ENCODE data around the gene PPP1CA.
"Not testable (repeated sequence)": the region's sequence is repeated elsewhere in the genome, so short reads cannot be mapped to it uniquely, and the experiment has no call there.

PPP1CA gene

DNA sequence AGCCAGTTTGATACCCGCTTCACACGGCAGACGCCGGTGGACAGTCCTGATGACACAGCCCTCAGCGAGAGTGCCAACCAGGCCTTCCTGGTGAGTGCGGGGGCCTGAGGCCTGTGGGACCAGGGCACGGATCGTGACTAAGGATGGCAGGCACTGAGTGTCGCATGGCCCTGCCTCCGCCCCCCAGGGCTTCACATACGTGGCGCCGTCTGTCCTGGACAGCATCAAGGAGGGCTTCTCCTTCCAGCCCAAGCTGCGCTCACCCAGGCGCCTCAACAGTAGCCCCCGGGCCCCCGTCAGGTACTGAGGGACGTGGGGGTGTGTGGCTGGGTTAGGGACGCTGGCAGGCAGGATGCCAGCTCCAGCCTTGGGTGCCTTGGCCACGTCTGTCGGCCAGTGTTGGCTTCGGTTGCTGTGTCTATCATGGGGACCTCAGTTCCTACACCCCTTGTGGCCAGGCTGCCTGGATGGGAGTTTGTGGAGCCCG lies 32.8 kb upstream of the PPP1CA start:
- DNase-seq, result no peak

DNA sequence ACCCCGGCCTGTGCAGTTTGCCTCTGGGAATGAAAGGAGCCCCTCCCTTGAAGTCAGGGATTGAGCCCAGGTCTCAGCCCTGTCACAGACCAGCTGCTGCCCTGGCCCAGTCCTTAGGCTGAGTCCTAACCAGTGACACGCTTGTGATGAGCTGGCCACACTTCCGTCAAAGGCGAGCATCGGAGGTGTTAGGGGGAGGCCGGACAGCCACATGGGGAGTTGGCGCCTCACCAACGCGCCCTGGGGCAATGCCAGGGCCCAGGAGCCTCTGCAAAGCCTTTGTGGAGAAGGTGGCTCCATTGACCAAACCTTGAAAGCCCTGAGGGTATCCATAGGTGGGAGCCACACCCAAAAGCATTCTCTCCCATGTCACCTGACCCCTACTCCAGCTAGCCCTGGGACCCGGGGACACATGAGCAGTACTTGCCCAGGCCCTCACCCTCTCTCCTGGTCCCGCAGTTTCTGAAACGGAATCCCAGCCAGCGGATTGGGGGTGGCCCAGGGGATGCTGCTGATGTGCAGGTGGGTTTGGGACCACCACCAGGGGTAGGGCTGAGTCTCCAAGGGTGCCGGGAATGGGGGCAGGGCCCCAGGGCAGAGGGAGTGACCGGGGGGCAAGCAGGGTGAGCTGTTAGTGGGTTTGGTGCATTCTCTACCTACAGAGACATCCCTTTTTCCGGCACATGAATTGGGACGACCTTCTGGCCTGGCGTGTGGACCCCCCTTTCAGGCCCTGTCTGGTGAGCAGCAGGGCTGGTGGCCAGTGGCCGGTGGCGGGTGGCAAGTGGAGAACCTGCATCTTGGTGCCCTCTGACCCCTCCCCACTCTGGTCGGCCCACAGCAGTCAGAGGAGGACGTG lies 32.1 kb upstream of the PPP1CA start:
- DNase-seq, result no peak

DNA sequence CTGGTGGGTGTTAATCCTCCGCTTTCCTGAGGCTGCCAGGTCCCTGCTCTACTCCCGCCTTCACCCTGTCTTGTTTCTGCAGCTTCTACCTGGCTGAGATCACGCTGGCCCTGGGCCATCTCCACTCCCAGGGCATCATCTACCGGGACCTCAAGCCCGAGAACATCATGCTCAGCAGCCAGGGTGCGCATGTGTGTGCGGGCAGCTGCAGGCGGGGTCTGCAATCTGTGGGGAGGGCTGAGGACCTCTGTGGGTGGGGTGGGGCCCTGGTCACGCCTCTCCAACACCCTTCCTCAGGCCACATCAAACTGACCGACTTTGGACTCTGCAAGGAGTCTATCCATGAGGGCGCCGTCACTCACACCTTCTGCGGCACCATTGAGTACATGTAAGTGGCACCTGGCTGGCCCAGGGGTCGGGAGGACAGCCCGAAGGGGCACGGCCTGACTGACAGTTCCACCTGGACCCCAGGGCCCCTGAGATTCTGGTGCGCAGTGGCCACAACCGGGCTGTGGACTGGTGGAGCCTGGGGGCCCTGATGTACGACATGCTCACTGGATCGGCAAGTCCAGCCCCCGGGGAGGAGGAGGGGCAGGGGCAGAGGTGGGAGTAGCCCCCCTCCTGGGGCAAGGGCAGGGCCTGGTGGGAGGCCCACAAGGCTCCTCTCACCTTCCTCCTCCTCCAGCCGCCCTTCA lies 31.1 kb upstream of the PPP1CA start:
- no peak for DNase-seq

DNA sequence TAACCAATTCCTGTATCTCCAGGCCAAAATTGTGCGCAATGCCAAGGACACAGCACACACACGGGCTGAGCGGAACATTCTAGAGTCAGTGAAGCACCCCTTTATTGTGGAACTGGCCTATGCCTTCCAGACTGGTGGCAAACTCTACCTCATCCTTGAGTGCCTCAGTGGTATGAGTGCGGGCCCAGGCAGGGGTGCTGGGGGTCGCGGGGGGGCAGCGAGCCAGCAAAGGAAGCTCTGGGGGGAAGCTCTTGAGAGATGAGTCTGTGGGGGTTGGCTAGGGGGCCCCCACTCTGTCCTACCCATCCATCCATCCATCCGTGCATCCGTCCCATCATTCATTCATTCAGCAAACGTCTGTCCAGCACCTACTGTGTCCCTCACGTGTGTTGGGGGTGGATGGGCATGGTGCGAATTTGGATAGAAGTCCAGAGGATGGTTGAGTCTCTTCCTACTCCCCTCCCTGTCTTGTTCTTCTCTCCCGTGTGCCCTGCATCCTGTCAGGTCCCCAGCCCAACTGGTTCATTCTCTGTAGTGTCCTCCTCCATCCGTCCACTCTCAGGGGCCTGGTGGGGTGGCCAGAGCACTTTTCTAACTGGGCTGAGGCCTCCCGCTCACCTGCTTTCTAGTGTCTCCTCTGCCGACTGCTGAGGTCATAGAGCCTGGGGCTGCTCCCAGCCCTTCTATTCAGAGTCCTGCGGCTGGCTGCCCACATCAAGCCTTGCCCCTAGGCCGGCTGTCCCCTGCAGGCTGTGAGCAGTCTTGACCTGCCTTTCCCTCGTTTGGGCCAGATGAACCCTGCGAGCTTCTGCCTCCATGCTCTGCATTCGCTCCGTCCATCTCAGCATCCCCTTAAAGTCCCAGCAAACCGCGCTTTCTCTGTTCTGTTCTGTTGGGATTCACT lies 29.9 kb upstream of the PPP1CA start:
- no peak for DNase-seq

DNA sequence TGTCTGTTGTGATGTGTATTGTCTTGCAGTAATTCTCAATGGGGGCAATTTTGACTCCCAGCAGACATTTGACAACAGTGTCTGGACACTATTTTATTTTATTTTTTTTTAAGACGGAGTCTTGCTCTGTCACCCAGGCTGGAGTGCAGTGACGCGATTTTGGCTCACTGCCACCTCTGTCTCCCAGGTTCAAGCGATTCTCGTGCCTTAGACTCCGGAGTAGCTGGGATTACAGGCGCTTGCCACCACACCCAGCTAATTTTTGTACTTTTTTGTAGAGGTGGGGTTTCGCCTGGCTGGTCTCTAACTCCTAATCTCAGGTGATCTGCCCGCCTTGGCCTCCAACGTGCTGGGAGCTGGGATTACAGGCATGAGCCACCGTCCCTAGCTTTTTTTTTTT lies 28.1 kb upstream of the PPP1CA start:
- DNase-seq, result no peak

- no peak for DNase-seq
Observed at GRCh38 chr11:67429038-67429668, 27.5 kb upstream of the PPP1CA start.

- DNase-seq, result peak; percentile 98
Observed at GRCh38 chr11:67428052-67429001, 26.7 kb upstream of the PPP1CA start, which contains the start of gene RPS6KB2. Gene RPS6KB2, plus strand, starts transcription at chr11:67428494. Its CDS starts 52 bp downstream, at chr11:67428546.

- not testable (repeated sequence) for DNase-seq
Observed at GRCh38 chr11:67427364-67427859, 25.8 kb upstream of the PPP1CA start.

DNA sequence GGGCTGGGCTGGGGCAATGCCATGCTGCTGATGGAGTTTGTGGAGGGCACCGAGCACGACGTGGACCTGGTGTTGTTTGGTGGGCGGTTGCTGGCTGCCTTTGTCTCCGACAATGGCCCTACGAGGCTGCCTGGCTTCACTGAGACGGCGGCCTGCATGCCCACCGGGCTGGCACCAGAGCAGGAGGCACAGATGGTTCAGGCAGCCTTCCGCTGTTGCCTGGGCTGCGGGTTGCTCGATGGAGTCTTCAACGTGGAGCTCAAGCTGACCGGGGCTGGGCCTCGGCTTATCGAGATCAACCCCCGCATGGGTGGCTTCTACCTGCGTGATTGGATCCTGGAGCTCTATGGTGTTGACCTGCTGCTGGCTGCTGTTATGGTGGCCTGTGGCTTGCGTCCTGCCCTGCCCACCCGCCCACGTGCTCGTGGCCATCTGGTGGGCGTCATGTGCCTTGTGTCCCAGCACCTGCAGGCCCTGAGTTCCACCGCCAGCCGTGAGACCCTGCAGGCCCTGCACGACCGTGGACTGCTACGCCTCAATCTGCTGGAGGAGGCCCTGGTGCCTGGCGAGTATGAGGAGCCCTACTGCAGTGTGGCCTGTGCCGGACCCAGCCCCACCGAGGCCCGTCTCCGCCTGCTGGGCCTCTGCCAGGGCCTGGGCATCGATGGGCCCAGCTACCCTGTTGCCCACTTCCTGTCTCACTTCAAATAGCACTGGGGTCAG lies 22.4 kb upstream of the PPP1CA start:
- DNase-seq, result no peak

DNA sequence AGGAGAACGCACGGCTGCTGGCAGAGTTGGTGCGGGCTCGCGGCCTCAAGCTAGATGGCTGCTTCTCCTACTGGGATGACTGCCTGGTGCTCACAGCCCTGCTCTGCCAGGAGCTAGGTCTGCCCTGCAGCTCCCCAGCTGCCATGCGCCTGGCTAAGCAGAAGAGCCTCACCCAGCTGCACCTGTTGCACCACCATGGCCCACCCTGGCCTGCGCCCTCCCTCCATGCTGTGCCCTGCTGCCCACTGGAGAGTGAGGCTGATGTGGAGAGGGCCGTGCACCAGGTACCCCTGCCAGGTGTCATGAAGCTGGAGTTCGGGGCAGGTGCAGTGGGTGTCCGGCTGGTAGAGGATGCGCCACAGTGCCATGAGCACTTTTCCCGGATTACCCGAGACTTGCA lies 21.8 kb upstream of the PPP1CA start:
- DNase-seq, result no peak

- DNase-seq, result no peak
Observed at GRCh38 chr11:67422891-67423290, 21.2 kb upstream of the PPP1CA start.

DNA sequence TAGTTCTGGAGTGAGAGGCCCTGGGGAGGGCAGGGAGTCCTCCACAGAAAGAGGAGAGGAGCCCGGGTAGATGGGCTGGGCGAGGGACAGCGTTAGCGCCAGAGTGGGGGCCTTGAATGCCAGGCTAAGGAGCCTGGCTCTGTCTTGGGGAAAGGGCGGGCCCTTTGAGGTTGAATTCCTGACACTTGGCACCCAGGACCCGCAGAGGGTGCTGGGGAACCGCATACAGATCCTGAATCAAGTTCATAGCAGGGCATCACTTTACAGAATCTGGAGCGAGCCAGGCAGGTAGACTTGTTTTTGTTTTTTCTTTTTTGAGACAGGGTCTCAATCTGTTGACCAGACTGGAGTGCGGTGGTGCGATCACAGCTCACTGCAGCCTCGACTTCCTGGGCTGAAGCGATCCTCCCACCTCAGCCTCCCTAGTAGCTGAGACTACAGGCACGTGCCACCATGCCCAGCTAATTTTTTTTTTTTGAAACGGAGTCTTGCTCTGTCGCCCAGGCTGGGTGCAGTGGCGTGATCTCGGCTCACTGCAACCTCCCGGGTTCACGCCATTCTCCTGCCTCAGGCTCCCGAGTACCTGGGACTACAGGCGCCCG lies 19.9 kb upstream of the PPP1CA start:
- DNase-seq, result no peak

DNA sequence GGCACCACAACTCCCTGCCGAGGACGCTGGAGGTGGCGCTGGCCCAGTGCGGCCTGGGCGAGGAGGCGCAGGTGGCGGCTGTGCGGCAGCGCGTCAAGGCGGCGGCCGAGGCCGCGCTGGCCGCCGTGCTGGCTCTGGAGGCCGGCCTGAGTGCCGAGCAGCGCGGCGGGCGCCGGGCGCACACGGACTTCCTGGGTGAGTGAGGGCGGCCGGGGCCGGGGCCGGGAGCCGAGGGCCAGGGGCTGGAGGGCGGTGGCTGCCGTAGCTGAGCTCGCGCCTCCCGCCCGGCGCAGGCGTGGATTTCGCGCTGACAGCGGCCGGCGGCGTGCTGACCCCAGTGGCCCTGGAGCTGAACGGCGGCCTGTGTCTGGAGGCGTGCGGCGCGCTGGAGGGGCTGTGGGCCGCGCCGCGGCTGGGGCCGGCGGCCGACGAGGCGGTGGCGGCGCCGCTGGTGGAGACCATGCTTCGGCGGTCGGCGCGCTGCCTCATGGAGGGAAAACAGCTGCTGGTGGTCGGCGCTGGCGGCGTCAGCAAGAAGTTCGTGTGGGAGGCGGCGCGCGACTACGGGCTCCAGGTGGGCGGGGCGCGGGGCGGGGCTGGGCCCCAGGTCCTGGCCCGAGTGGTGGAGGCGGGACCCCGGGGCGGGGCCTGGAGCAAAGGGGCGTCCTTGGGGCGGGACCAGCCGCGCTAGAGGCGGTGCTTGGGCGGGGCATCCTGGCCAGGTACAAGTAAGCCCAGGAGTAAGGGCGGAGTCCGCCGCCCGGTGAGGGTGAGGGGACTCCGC lies 19.2 kb upstream of the PPP1CA start:
- peak; percentile 92 for DNase-seq

- DNase-seq, result no peak
Observed at GRCh38 chr11:67420147-67420645, 18.5 kb upstream of the PPP1CA start.

- DNase-seq, result no peak
Observed at GRCh38 chr11:67419325-67420049, 17.8 kb upstream of the PPP1CA start.

GRCh38 chr11:67418476-67419281 lies 17.0 kb upstream of the PPP1CA start:
- peak; percentile 74 for DNase-seq

GRCh38 chr11:67417425-67417824 lies 15.8 kb upstream of the PPP1CA start:
- no peak for DNase-seq
